ENCODE data around the gene SYNCRIP. TPM values are rescaled to one million over a fixed set of nuclear protein-coding genes. Genes with fewer than 3 reads are reported as not detected.

SYNCRIP gene
- total RNA-seq, 1 experiment from 2014 or later: 145 TPM

GRCh38 chr6:85673198-85674139, 30.8 kb upstream of the SYNCRIP start:
- peaks cover 24% of the 10 kb centered on the region for H3K4me1 Mint-ChIP-seq (ENCODE audit: low read depth, unreplicated experiment)
- ChIA-PET CTCF (no interaction called here), POLR2A (interaction anchor here (1.0 kb wide), 1 partner anchor 30 kb away, joined by 8 read pairs; no protein-coding TSS in a partner anchor)
- Histone ChIP-seq H3K27me3 (replicated peaks; ENCODE audit: control insufficient read depth, insufficient read depth, low read length) (no peaks in the 10 kb centered on the region), H3K36me3 (ENCODE audit: control insufficient read depth, insufficient read depth, low read length) (peaks cover 2% of the 10 kb centered on the region; the same call in 1 of the 2 replicates), H3K4me3 (ENCODE audit: low read depth, low read length) (no peak overlapping the region), H3K9me3 (no peaks in the 10 kb centered on the region), H3K4me1 (no peaks in the 10 kb centered on the region)
- peaks cover under 1% of the 10 kb centered on the region for H3K27me3 Mint-ChIP-seq (ENCODE audit: insufficient read depth, unreplicated experiment)
- H3K9me3 Mint-ChIP-seq (ENCODE audit: unreplicated experiment): no peaks in the 10 kb centered on the region
- H3K27ac Mint-ChIP-seq (ENCODE audit: unreplicated experiment): peak overlapping the region; percentile 2
- BruUV-seq (replicated peaks): no TSS peak
- no peak overlapping the region for H3K4me3 Mint-ChIP-seq (ENCODE audit: unreplicated experiment)
- no peak for TF ChIP-seq CTCF (IDR thresholded peaks at IDR 0.05; ENCODE audit: insufficient read depth in 1 of 2, low read depth in 1 of 2, low read length in 1 of 2, severe bottlenecking in 1 of 2, unreplicated experiment in 1 of 2)
- H3K36me3 Mint-ChIP-seq (ENCODE audit: insufficient read depth, unreplicated experiment): peaks cover 75% of the 10 kb centered on the region
- intact Hi-C loops (cut with micrococcal nuclease; ENCODE audit: unreplicated experiment): no loop called here
- DNase-seq: no peak

GRCh38 chr6:85672623-85673022, 29.9 kb upstream of the SYNCRIP start:
- BruUV-seq (replicated peaks): no TSS peak
- no peaks in the 10 kb centered on the region for H3K27me3 Mint-ChIP-seq (ENCODE audit: insufficient read depth, unreplicated experiment)
- no peak for TF ChIP-seq CTCF (IDR thresholded peaks at IDR 0.05; ENCODE audit: insufficient read depth in 1 of 2, low read depth in 1 of 2, low read length in 1 of 2, severe bottlenecking in 1 of 2, unreplicated experiment in 1 of 2)
- no peak overlapping the region for H3K4me3 Mint-ChIP-seq (ENCODE audit: unreplicated experiment)
- H3K9me3 ChIP-seq: no peaks in the 10 kb centered on the region
- no peak for DNase-seq
- peaks cover 67% of the 10 kb centered on the region for H3K36me3 Mint-ChIP-seq (ENCODE audit: insufficient read depth, unreplicated experiment)
- intact Hi-C loops (cut with micrococcal nuclease; ENCODE audit: unreplicated experiment): no loop called here
- H3K27ac Mint-ChIP-seq (ENCODE audit: unreplicated experiment): no peak overlapping the region
- no peaks in the 10 kb centered on the region for H3K9me3 Mint-ChIP-seq (ENCODE audit: unreplicated experiment)
- no peaks in the 10 kb centered on the region for H3K27me3 ChIP-seq (replicated peaks; ENCODE audit: control insufficient read depth, insufficient read depth, low read length)
- ChIA-PET POLR2A (interaction anchor here (1.0 kb wide), 1 partner anchor 29 kb away, joined by 8 read pairs; no protein-coding TSS in a partner anchor), CTCF (no interaction called here)
- no peak overlapping the region for H3K4me3 ChIP-seq (ENCODE audit: low read depth, low read length)
- H3K4me1 ChIP-seq: no peaks in the 10 kb centered on the region
- H3K36me3 ChIP-seq (ENCODE audit: control insufficient read depth, insufficient read depth, low read length): peaks cover 2% of the 10 kb centered on the region; the same call in 1 of the 2 replicates
- H3K4me1 Mint-ChIP-seq (ENCODE audit: low read depth, unreplicated experiment): peaks cover 20% of the 10 kb centered on the region

GRCh38 chr6:85672050-85672449, 29.4 kb upstream of the SYNCRIP start:
- Histone ChIP-seq H3K4me1 (no peaks in the 10 kb centered on the region), H3K36me3 (ENCODE audit: control insufficient read depth, insufficient read depth, low read length) (peaks cover 2% of the 10 kb centered on the region; the same call in 1 of the 2 replicates), H3K4me3 (ENCODE audit: low read depth, low read length) (no peak overlapping the region), H3K27me3 (replicated peaks; ENCODE audit: control insufficient read depth, insufficient read depth, low read length) (no peaks in the 10 kb centered on the region), H3K9me3 (no peaks in the 10 kb centered on the region)
- H3K4me3 Mint-ChIP-seq (ENCODE audit: unreplicated experiment): no peak overlapping the region
- no TSS peak for BruUV-seq (replicated peaks)
- H3K27ac Mint-ChIP-seq (ENCODE audit: unreplicated experiment): no peak overlapping the region
- no peak for DNase-seq
- no peak for TF ChIP-seq CTCF (IDR thresholded peaks at IDR 0.05; ENCODE audit: insufficient read depth in 1 of 2, low read depth in 1 of 2, low read length in 1 of 2, severe bottlenecking in 1 of 2, unreplicated experiment in 1 of 2)
- H3K27me3 Mint-ChIP-seq (ENCODE audit: insufficient read depth, unreplicated experiment): no peaks in the 10 kb centered on the region
- peaks cover 61% of the 10 kb centered on the region for H3K36me3 Mint-ChIP-seq (ENCODE audit: insufficient read depth, unreplicated experiment)
- peaks cover 20% of the 10 kb centered on the region for H3K4me1 Mint-ChIP-seq (ENCODE audit: low read depth, unreplicated experiment)
- POLR2A ChIA-PET: interaction anchor here (0.8 kb wide), 1 partner anchor 28 kb away, joined by 4 read pairs; no protein-coding TSS in a partner anchor
- no peaks in the 10 kb centered on the region for H3K9me3 Mint-ChIP-seq (ENCODE audit: unreplicated experiment)
- intact Hi-C loops (cut with micrococcal nuclease; ENCODE audit: unreplicated experiment): no loop called here
- CTCF ChIA-PET: no interaction called here
